HuH-7.5 (cell line): Measurements from ENCODE around the gene SNAI3.

Experiments used
- DNase-seq: peaks from one replicate; pipeline ENCODE4 v3.0.0; 2011; ENCODE audit warnings: low spot score

The SNAI3 gene

GRCh38 chr16:88650749-88651275, 35.5 kb downstream of the SNAI3 start, which contains the start of gene CYBA:
Gene CYBA (minus strand): TSS chr16:88651053. CDS start chr16:88651013, 40 bp downstream.
- DNase-seq = peak; percentile 99

GRCh38 chr16:88649924-88650748, 36.2 kb downstream of the SNAI3 start:
- peak; percentile 86 for DNase-seq

- no peak for DNase-seq
Observed at GRCh38 chr16:88649195-88649923, 36.9 kb downstream of the SNAI3 start.

GRCh38 chr16:88647178-88648070, 38.9 kb downstream of the SNAI3 start:
- DNase-seq = no peak

GRCh38 chr16:88646345-88647034, 39.8 kb downstream of the SNAI3 start:
- DNase-seq = no peak

GRCh38 chr16:88645941-88646340, 40.4 kb downstream of the SNAI3 start:
- DNase-seq = no peak

GRCh38 chr16:88645455-88645854, 40.9 kb downstream of the SNAI3 start:
- DNase-seq = no peak

GRCh38 chr16:88643644-88643932, 42.7 kb downstream of the SNAI3 start:
- no peak for DNase-seq

GRCh38 chr16:88642881-88643643, 43.2 kb downstream of the SNAI3 start:
- DNase-seq = no peak

GRCh38 chr16:88640498-88641247, 45.6 kb downstream of the SNAI3 start:
- DNase-seq = no peak

- DNase-seq = no peak
Observed at GRCh38 chr16:88640039-88640495, 46.2 kb downstream of the SNAI3 start.

- DNase-seq = no peak
Observed at GRCh38 chr16:88639231-88640038, 46.9 kb downstream of the SNAI3 start.

- DNase-seq = no peak
Observed at GRCh38 chr16:88638323-88639230, 47.7 kb downstream of the SNAI3 start, which contains the start of gene IL17C. Gene IL17C (plus strand): TSS chr16:88638572. CDS start chr16:88638642, 70 bp downstream.

GRCh38 chr16:88636488-88637265, 49.6 kb downstream of the SNAI3 start:
- no peak for DNase-seq

- DNase-seq = no peak
Observed at GRCh38 chr16:88635671-88636319, 50.5 kb downstream of the SNAI3 start.

- DNase-seq = no peak
Observed at GRCh38 chr16:88634994-88635670, 51.2 kb downstream of the SNAI3 start.
